Lung (tissue), 12 donors: ENCODE data around the gene FGGY. TPM values are rescaled to one million over a fixed set of nuclear protein-coding genes. Genes with fewer than 3 reads are reported as not detected.

ENCODE experiments used
- ATAC-seq: fragments of 200-7000 bp; cut with Tn5 transposase; one replicate; pipeline ENCODE4 v1.9.1; 2020; ENCODE audit warnings: moderate number of reproducible peaks; ENCODE audit not compliant: insufficient read depth, low FRiP score
- DNase-seq, 3 donors: peaks; one replicate each; pipeline ENCODE4 v3.0.0-alpha.2; 2013 to 2017
- H3K27ac ChIP-seq, 2 donors: one replicate each; pipeline ENCODE4 v1.5.1; 2013; ENCODE audit warnings: mild to moderate bottlenecking in 2 of 2, moderate library complexity in 2 of 2, control low read depth in 1 of 2, inconsistent platforms in 1 of 2, low read depth in 1 of 2, low read length in 1 of 2
- H3K27me3 ChIP-seq, 3 donors: one replicate each; pipeline ENCODE4 v1.5.1; 2013; ENCODE audit warnings: low read length in 2 of 3; ENCODE audit not compliant: control insufficient read depth in 3 of 3, insufficient read depth in 3 of 3
- H3K36me3 ChIP-seq, 4 donors: one replicate each; pipeline ENCODE4 v1.5.1; 2013; ENCODE audit warnings: low read length in 4 of 4, mild to moderate bottlenecking in 1 of 4, moderate library complexity in 1 of 4; ENCODE audit not compliant: control insufficient read depth in 4 of 4, insufficient read depth in 4 of 4
- H3K4me1 ChIP-seq, 5 donors: one replicate each; pipeline ENCODE4 v1.5.1; 2013; ENCODE audit warnings: low read length in 5 of 5, mild to moderate bottlenecking in 2 of 5, moderate library complexity in 1 of 5; ENCODE audit not compliant: control insufficient read depth in 5 of 5, insufficient read depth in 5 of 5
- H3K4me3 ChIP-seq: one replicate; pipeline ENCODE4 v1.5.1; 2013; ENCODE audit warnings: mild to moderate bottlenecking, control low read depth, moderate library complexity
- H3K9ac ChIP-seq, 2 donors: one replicate each; pipeline ENCODE4 v1.5.1; 2013; ENCODE audit warnings: low read length in 2 of 2, control low read depth in 1 of 2; ENCODE audit not compliant: insufficient read depth in 1 of 2
- H3K9me3 ChIP-seq, 4 donors: one replicate each; pipeline ENCODE4 v1.5.1; 2013; ENCODE audit warnings: low read length in 3 of 4, mild to moderate bottlenecking in 1 of 4, moderate library complexity in 1 of 4; ENCODE audit not compliant: control insufficient read depth in 4 of 4, insufficient read depth in 3 of 4
- CTCF ChIP-seq: IDR thresholded peaks from 2 replicates; pipeline ENCODE4 v1.5.1; 2012; ENCODE audit warnings: mild to moderate bottlenecking; ENCODE audit errors: control extremely low read depth, extremely low read depth
- WGBS, 2 donors: extraction: QIAGEN DNeasy Blood & Tissue Kit; methylation state at CpG; one replicate each; pipeline ENCODE4 v1.1.7; 2013; 5-methylcytosine and 5-hydroxymethylcytosine counted together
- polyA plus RNA-seq, 2 donors: library from polyadenylated mRNA; stranded (reverse); fragments of 200-250 nt; gene quantifications; one replicate each; pipeline ENCODE4 v1.2.1, GENCODE V29; 2013
- total RNA-seq, 2 donors: library from RNA; depleted of rRNA in 1 of 2; stranded (reverse); fragments of >200 nt in 1 of 2; gene quantifications; one replicate each; pipeline ENCODE4 v1.2.1, GENCODE V29; 2014 to 2021
- donor health status: control.
- donor health status: control.
- donor health status: Bipolar disorder and iron deficiency.
- donor health status: healthy.
- donor health status: DM: yes; HTN: yes; CAD: no.

The FGGY gene
- total and polyA plus RNA-seq, 4 donors = 16.1 to 42.3 (median 18.3) TPM

GRCh38 chr1:59543211-59543668 lies 246.3 kb downstream of the FGGY start:
- no peak for ATAC-seq

GRCh38 chr1:59544615-59545293 lies 247.9 kb downstream of the FGGY start:
- Histone ChIP-seq H3K36me3 (no peaks in the 10 kb centered on the region), H3K9ac (no peak overlapping the region), H3K4me3 (no peak overlapping the region), H3K9me3 (no peaks in the 10 kb centered on the region), H3K27me3 (no peaks in the 10 kb centered on the region), H3K4me1 (peaks cover 1 to 10% (median 2%) of the 10 kb centered on the region in 5 donors), H3K27ac (no peak overlapping the region)
- TF ChIP-seq CTCF = no peak
- no peak for DNase-seq
- no peak for ATAC-seq
- 91 to 94% methylated on average over 3 of the region's 3 CpGs for WGBS, 2 donors

More at GRCh38 chr1:59543211-59543668, 246.3 kb downstream of the FGGY start:
- no peak overlapping the region for H3K4me3 ChIP-seq
- peak overlapping the region in 1 of 2 donors; percentile 32 for H3K9ac ChIP-seq
- no peak overlapping the region for H3K27ac ChIP-seq
- WGBS, 2 donors = 64 to 80% methylated on average over 5 of the region's 5 CpGs
- H3K27me3 ChIP-seq = no peaks in the 10 kb centered on the region
- H3K36me3 ChIP-seq = no peaks in the 10 kb centered on the region
- no peaks in the 10 kb centered on the region for H3K9me3 ChIP-seq
- no peak for TF ChIP-seq CTCF
- peak in 1 of 3 donors; percentile 74 for DNase-seq
- H3K4me1 ChIP-seq = peaks cover 0 to 10% (median 2%) of the 10 kb centered on the region in 5 donors

GRCh38 chr1:59545830-59546229 lies 248.9 kb downstream of the FGGY start:
- H3K4me3 ChIP-seq = no peak overlapping the region
- no peak overlapping the region for H3K9ac ChIP-seq
- 88 to 97% methylated on average over 2 of the region's 2 CpGs for WGBS, 2 donors
- H3K36me3 ChIP-seq = no peaks in the 10 kb centered on the region
- no peaks in the 10 kb centered on the region for H3K9me3 ChIP-seq
- H3K27ac ChIP-seq = no peak overlapping the region
- DNase-seq (no peak), ATAC-seq (no peak)
- no peak for TF ChIP-seq CTCF
- no peaks in the 10 kb centered on the region for H3K27me3 ChIP-seq
- H3K4me1 ChIP-seq = peaks cover 2 to 14% (median 8%) of the 10 kb centered on the region in 5 donors
